Measurements from ENCODE around the gene PHKB.
"Not testable (repeated sequence)": the region's sequence is repeated elsewhere in the genome, so short reads cannot be mapped to it uniquely, and the experiment has no call there.

The PHKB gene

GRCh38 chr16:47470211-47470610 is 9.1 kb downstream of the PHKB start:
- no peak for DNase-seq

- no peak for DNase-seq
Measured at GRCh38 chr16:47470810-47471209, 9.7 kb downstream of the PHKB start.

- not testable (repeated sequence) for DNase-seq
Measured at GRCh38 chr16:47473004-47473403, 11.9 kb downstream of the PHKB start.

- no peak for DNase-seq
Measured at GRCh38 chr16:47473792-47474191, 12.7 kb downstream of the PHKB start.

DNA sequence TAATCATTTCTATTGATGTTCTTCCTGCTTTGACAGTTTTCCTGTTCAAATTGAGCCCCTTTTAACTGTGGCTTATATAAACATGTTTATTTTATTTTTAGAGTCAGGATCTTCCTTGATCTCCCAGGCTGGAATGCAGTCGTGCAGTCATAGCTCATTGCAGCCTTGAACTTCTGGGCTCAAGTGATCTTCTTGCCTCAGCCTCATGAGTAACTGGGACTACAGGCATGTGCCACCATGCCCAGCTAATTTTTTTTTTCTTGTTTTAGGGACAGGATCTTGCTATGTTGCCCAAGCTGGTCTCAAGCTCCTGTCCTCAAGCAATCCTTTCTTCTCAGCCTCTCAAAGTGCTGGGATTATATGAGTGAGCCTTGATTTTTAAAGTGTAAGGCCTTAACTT is 14.7 kb downstream of the PHKB start:
- no peak for DNase-seq

DNA sequence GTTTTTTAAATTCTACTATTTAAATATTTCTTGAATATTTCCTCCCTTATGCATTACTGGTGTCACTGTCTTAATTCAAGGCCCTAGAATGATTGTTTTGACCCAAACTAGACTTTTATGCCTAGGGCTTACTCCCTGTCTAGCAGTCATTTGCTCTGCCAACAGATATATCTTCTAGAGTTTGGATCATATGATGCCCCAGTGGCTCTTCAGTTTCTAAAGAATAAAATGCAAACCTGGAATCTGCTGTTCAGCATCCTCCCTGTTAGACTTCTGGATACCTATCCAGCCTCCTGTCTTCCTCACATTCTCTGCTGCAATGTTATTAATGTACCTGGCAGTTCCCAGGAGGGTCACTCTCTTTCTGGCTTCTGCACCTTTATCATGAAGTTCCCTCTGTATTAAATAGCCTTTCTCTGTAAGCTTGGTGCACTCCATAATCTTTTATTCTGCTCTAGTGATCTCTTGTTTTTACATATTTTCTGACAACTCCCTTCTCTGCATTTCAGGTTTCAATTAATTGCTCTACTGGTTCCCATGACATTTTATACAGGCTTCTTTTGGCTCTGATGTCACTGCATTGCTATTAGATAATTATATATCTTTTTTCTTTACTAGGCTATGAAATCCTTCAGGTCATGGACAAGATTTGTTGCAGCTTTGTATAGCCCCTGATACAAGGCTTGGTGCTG is 15.7 kb downstream of the PHKB start:
- DNase-seq = no peak

DNA sequence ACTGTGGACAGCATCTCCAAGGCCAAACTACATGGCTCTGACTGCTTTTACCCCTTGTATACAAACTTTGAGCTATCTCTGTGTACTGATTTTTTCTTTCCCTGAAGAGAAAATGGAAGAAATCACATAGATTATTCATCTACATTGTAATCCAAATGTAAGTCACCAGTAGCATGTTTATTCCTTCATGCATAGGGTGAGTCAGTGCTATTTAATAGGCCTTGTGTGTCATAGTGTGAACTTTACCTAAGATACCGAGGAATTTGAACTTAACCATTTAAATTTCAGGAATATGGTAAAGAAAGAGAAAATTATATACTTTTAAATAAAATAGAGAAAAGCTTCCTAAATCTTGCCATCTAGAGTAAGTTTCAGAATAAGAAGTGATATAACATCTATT is 16.5 kb downstream of the PHKB start:
- DNase-seq = no peak

- no peak for DNase-seq
Measured at GRCh38 chr16:47480410-47480809, 19.3 kb downstream of the PHKB start.

- no peak for DNase-seq
Measured at GRCh38 chr16:47481698-47482374, 20.7 kb downstream of the PHKB start.

- no peak for DNase-seq
Measured at GRCh38 chr16:47483616-47484015, 22.5 kb downstream of the PHKB start.

- DNase-seq = no peak
Measured at GRCh38 chr16:47486856-47487255, 25.7 kb downstream of the PHKB start.

DNA sequence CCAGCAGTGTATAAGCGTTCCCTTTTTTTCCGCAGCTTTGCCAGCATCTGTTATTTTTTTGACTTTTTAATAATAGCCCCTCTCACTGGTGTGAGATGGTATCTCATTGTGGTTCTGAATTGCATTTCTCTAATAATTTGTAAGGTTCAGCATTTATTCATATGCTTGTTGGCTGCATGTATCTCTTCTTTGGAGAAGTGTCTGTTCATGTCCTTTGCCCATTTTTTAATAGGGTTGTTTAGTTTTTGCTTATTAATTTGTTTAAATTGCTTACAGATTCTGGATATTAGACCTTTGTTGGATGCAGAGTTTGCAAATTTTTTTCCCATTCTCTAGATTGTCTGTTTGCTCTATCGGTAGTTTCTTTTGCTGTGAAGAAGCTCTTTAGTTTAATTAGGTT is 26.9 kb downstream of the PHKB start:
- no peak for DNase-seq

DNA sequence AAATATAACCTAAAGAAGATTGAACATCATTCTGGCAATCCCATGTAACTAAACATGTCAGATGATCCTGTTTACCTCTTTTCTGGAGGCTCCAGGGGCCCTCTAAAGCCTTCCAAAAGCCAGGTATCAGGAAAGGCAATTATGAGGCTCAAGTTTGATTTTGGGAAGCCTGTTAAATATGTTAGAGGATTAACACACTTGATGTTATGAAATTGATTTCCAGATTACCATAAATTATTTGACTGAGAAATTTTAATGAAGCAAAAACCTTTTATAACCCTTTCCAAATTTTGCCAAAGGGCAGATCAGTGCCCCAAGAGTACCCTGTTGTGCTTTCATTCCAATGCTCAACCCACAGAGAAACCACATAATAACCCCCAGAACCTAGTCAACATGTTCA is 29.3 kb downstream of the PHKB start:
- DNase-seq = no peak

DNA sequence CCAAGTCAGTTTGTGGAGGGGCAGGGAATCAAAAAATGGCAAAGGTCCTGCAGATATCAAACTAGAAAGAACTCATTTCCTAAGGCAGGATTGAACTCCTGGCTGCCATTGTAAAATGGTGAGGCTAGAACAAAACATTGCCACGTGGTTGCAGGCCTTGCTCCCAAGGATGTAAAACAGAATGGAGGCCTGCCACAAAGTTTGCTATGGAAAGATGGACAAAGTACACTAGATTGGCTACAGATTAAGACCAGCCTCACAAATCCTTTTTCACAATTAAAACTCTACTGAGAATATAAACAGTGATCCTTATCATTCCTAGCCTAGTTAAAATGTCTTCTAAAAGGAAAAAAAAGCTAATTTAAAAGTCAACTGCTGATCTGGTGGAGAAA is 30.9 kb downstream of the PHKB start:
- DNase-seq = no peak

GRCh38 chr16:47492428-47493377 is 31.6 kb downstream of the PHKB start:
- no peak for DNase-seq

DNA sequence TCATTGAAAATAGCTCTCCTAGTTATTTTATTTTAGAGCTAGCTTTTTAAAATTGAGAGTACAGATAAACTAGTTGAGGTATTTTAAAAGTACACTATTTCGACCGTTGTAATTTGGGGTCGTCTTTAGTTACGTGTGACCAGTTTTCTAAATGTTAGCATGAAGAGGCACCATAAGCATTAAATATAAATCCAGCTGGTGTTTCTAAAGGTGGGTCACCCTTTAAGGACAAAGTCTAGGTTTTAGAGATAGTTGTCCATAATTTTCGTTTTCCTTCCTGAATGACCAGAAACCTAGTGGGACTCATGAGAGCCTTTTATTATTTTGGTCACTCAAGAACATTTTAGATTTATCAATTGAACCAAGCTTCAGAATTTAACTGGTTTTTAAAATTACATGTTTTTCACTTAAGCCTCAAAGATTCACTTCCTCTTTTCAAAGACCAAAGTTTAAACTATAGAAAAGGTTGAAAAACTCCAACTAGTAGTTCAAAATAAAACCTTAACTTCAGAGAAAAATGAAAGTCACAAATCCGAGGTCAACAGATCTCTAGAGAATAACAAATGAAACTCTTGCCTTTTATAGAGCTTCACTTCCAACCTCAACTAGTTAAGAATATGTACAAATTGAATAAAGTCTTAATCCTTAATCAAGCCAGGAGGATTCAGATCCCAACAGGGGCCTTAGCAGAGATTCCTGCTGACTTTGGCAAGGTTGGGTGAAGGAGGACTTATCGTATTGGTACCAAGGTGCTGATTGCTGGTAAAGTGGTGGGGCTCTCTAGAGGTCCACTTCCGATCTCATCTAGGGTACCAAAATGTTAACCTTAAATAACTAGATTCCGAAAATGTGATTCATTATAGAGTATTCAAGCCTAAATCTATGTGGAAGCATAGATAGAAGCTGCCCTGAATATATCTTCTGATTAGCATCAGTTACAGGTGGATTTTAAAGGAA is 32.5 kb downstream of the PHKB start:
- DNase-seq = no peak

DNA sequence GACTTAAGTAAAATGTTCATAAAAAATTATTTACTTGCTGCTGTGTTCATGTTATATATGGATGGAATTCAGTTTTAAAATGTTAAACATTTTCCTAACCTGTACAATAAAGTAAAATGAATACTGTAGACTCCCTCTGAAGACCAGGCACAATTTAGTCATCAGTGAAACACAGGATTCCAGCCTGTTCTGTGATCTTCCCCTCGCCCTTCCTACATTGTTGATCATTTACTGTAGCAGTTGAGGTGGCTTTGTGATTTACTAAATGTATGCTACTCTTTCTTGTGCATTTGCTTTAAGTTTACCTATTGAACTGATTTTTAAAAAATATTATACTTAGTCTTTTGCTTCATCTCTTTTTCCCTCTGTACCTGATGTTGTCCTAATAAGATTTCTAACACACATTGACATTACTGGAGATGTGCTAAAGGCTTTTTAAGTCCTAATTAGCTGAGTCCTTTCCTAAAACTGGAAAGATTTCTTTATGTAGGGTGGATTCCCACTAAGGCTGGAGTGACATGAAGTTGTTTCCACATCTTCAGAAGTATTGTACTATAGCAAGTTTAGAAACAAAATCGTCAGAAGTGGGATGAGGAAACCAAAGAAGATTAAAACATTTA is 38.1 kb downstream of the PHKB start:
- no peak for DNase-seq

GRCh38 chr16:47499700-47500264 is 38.7 kb downstream of the PHKB start:
- DNase-seq = no peak

- DNase-seq = no peak
Measured at GRCh38 chr16:47503936-47504335, 42.8 kb downstream of the PHKB start.

GRCh38 chr16:47504599-47504998 is 43.5 kb downstream of the PHKB start:
- no peak for DNase-seq

- DNase-seq = no peak
Measured at GRCh38 chr16:47506800-47507199, 45.7 kb downstream of the PHKB start.

- DNase-seq = no peak
Measured at GRCh38 chr16:47507701-47508100, 46.6 kb downstream of the PHKB start.
